NB4 (cell line): ENCODE measurements around the gene OSBPL7.

ENCODE experiments used
- DNase-seq: peaks from one replicate; pipeline ENCODE4 v3.0.0; 2010; ENCODE audit warnings: low read depth
- H3K4me3 ChIP-seq: one replicate; pipeline ENCODE4 v1.5.1; 2011; ENCODE audit warnings: mild to moderate bottlenecking, low read depth, low read length, moderate library complexity
- CTCF ChIP-seq: IDR thresholded peaks from one replicate; pipeline ENCODE4 v1.5.1; 2012; ENCODE audit warnings: low read depth, low read length
- MAX ChIP-seq: IDR thresholded peaks from 2 replicates; pipeline ENCODE4 v1.6.1; 2011; ENCODE audit warnings: low read depth, low read length
- MYC ChIP-seq: IDR thresholded peaks from 2 replicates; pipeline ENCODE4 v1.6.1; 2011; ENCODE audit warnings: low read depth, low read length
- POLR2A ChIP-seq: IDR thresholded peaks from 2 replicates; pipeline ENCODE4 v1.6.1; 2011; ENCODE audit warnings: mild to moderate bottlenecking; ENCODE audit not compliant: insufficient read length; ENCODE audit errors: extremely low read depth

Gene OSBPL7

GRCh38 chr17:47820033-47820789, 1.4 kb downstream of the OSBPL7 start:
- peak overlapping the region; percentile 87 for H3K4me3 ChIP-seq
- no peak for DNase-seq
- TF ChIP-seq CTCF (no peak), MAX (no peak), MYC (no peak), POLR2A (no peak)

GRCh38 chr17:47819475-47819874, 2.1 kb downstream of the OSBPL7 start:
- no peak for DNase-seq
- no peak overlapping the region for H3K4me3 ChIP-seq
- no peak for TF ChIP-seq CTCF

- no peak for TF ChIP-seq CTCF
- TF ChIP-seq MYC = no peak
- no peak for TF ChIP-seq MAX
- TF ChIP-seq POLR2A = no peak
- DNase-seq = no peak
- no peak overlapping the region for H3K4me3 ChIP-seq
Observed at GRCh38 chr17:47818002-47818695, 3.4 kb downstream of the OSBPL7 start.

GRCh38 chr17:47816947-47817346, 4.6 kb downstream of the OSBPL7 start:
- H3K4me3 ChIP-seq = no peak overlapping the region
- DNase-seq = no peak
- TF ChIP-seq CTCF = no peak
- no peak for TF ChIP-seq MYC
- no peak for TF ChIP-seq POLR2A
- no peak for TF ChIP-seq MAX

GRCh38 chr17:47816111-47816735, 5.4 kb downstream of the OSBPL7 start:
- TF ChIP-seq MAX (no peak), POLR2A (no peak), CTCF (no peak), MYC (no peak)
- H3K4me3 ChIP-seq = no peak overlapping the region
- DNase-seq = no peak
